HCT116 (cell line): ENCODE results near the gene CBX8. TPM values are rescaled to one million over a fixed set of nuclear protein-coding genes. Genes with fewer than 3 reads are reported as not detected.

ENCODE experiments used
- ATAC-seq: fragments of 200-7000 bp; cut with Tn5 transposase; 2 replicates; pipeline ENCODE4 v1.9.1; 2020; ENCODE audit warnings: mild to moderate bottlenecking, moderate library complexity
- BruUV-seq: library from RNA; stranded (reverse); fragments of 400-500 nt; replicated peaks from 2 replicates; lab custom pipeline; 2021; lab: Mats Ljungman, UMichigan
- CTCF ChIA-PET: fragments of 300-600 bp; sonication (Branson Sonifier 250); formaldehyde crosslinking; loops from one replicate; lab custom pipeline; 2021; ENCODE audit warnings: antibody characterized with exemption; lab: Charles Lee
- POLR2A ChIA-PET: fragments of 300-600, 350-600 bp; sonication (Branson Sonifier 250); formaldehyde crosslinking; loops from one replicate; lab custom pipeline; 2021; ENCODE audit warnings: antibody characterized with exemption; lab: Charles Lee
- RAD21 ChIA-PET, 2 experiments: fragments of 300-600 bp; sonication (Branson Sonifier 250); formaldehyde crosslinking; loops; one replicate each; lab custom pipeline; 2023; ENCODE audit warnings: low total read pairs in 2 of 2; ENCODE audit not compliant: uncharacterized antibody in 2 of 2, unreplicated experiment in 2 of 2, low non-redundant PET in 1 of 2; lab: Charles Lee
- DNase-seq: peaks from one replicate; pipeline ENCODE4 v3.0.0-alpha.2; 2010; ENCODE audit warnings: low read depth, low spot score
- H2AFZ ChIP-seq: fragments of 200-600 bp; shearing (Covaris generic), sonication (generic); 2 replicates; pipeline ENCODE4 v1.6.1; 2017; ENCODE audit warnings: low read depth, mixed run types, mixed read lengths, antibody characterized with exemption, low read length; ENCODE audit not compliant: poor library complexity, severe bottlenecking
- H3K27ac ChIP-seq: 2 replicates; pipeline ENCODE4 v1.5.1; 2012; ENCODE audit warnings: low read depth, low read length
- H3K27me3 ChIP-seq: fragments of 200-600 bp; sonication (generic); 2 replicates; pipeline ENCODE4 v1.6.1; 2016; ENCODE audit warnings: mixed run types, low read length, mixed read lengths; ENCODE audit not compliant: insufficient read depth
- H3K36me3 ChIP-seq, 2 experiments: fragments of 200-500 bp in 1 of 2; fragments of 200-600 bp in 1 of 2; sonication (Bioruptor generic) in 1 of 2; sonication (generic) in 1 of 2; 2 replicates each; pipeline versions ENCODE4 v1.5.1 to v1.6.1; 2014 to 2016; ENCODE audit warnings: low read length in 2 of 2, inconsistent platforms in 1 of 2, mixed read lengths in 1 of 2, mixed run types in 1 of 2; ENCODE audit not compliant: insufficient read depth in 2 of 2, control insufficient read depth in 1 of 2
- H3K4me1 ChIP-seq, 2 experiments: fragments of 200-600 bp in 1 of 2; sonication (generic) in 1 of 2; 2 replicates each; pipeline versions ENCODE4 v1.5.1 to v1.6.1; 2012 to 2017; ENCODE audit warnings: low read length in 2 of 2, inconsistent platforms in 1 of 2, mild to moderate bottlenecking in 1 of 2, mixed read lengths in 1 of 2, mixed run types in 1 of 2, moderate library complexity in 1 of 2; ENCODE audit not compliant: insufficient read depth in 2 of 2, control insufficient read depth in 1 of 2
- H3K4me2 ChIP-seq: fragments of 200-600 bp; sonication (generic); 2 replicates; pipeline ENCODE4 v1.6.1; 2017; ENCODE audit warnings: mixed run types, low read length, mixed read lengths
- H3K4me3 ChIP-seq, 2 experiments: fragments of 200-600 bp in 1 of 2; sonication (generic) in 1 of 2; replicated peaks in 1 of 2; 2 replicates each; pipeline ENCODE4 v1.5.1; 2011 to 2016; ENCODE audit warnings: low read length in 2 of 2, control low read depth in 1 of 2, low read depth in 1 of 2, mild to moderate bottlenecking in 1 of 2, mixed read lengths in 1 of 2, mixed run types in 1 of 2
- H3K79me2 ChIP-seq: fragments of 200-600 bp; sonication (generic); 2 replicates; pipeline ENCODE4 v1.6.1; 2017; ENCODE audit warnings: mild to moderate bottlenecking, mixed run types, low read length, moderate library complexity, mixed read lengths; ENCODE audit not compliant: insufficient read depth
- H3K9ac ChIP-seq: fragments of 200-600 bp; sonication (generic); 2 replicates; pipeline ENCODE4 v1.6.1; 2016; ENCODE audit warnings: low read length, mixed read lengths
- H3K9me2 ChIP-seq: fragments of 200-600 bp; sonication (generic), shearing (Covaris generic); 2 replicates; pipeline ENCODE4 v1.6.1; 2017; ENCODE audit warnings: mixed run types, mild to moderate bottlenecking, moderate library complexity; ENCODE audit not compliant: insufficient read depth
- H3K9me3 ChIP-seq, 2 experiments: fragments of 200-500 bp in 1 of 2; fragments of 200-600 bp in 1 of 2; sonication (Bioruptor generic) in 1 of 2; sonication (generic) in 1 of 2; 2 replicates each; pipeline ENCODE4 v1.6.1; 2014 to 2017; ENCODE audit warnings: low read length in 2 of 2, mixed read lengths in 2 of 2, inconsistent platforms in 1 of 2, low read depth in 1 of 2, mild to moderate bottlenecking in 1 of 2, mixed run types in 1 of 2, moderate library complexity in 1 of 2; ENCODE audit not compliant: control insufficient read depth in 1 of 2, insufficient read depth in 1 of 2
- H4K20me1 ChIP-seq: fragments of 200-600 bp; sonication (generic), shearing (Covaris generic); 2 replicates; pipeline ENCODE4 v1.6.1; 2017; ENCODE audit warnings: mixed run types, mild to moderate bottlenecking, moderate library complexity; ENCODE audit not compliant: insufficient read depth
- CEBPB ChIP-seq: IDR thresholded peaks from 2 replicates; pipeline ENCODE4 v1.6.1; 2012; ENCODE audit warnings: low read depth
- EGR1 ChIP-seq: IDR thresholded peaks from 2 replicates; pipeline ENCODE4 v1.6.1; 2012; ENCODE audit warnings: low read depth
- EZH2 ChIP-seq: fragments of 200-600 bp; sonication (generic); IDR thresholded peaks from 2 replicates; pipeline ENCODE4 v1.6.1; 2017; ENCODE audit warnings: antibody characterized with exemption, mixed run types
- SIN3A ChIP-seq: IDR thresholded peaks from 2 replicates; pipeline ENCODE4 v1.6.1; 2012; ENCODE audit warnings: low read depth
- SRF ChIP-seq: IDR thresholded peaks from 2 replicates; pipeline ENCODE4 v1.6.1; 2012; ENCODE audit warnings: low read depth
- TCF7L2 ChIP-seq: IDR thresholded peaks from 2 replicates; pipeline ENCODE4 v1.7.0; 2011; ENCODE audit warnings: borderline replicate concordance, inconsistent platforms; ENCODE audit not compliant: insufficient read depth, insufficient read length; ENCODE audit errors: extremely low read depth
- YY1 ChIP-seq: IDR thresholded peaks from 2 replicates; pipeline ENCODE4 v1.6.1; 2011; ENCODE audit warnings: low read length, low read depth, moderate library complexity, mild to moderate bottlenecking; ENCODE audit not compliant: insufficient replicate concordance; ENCODE audit errors: extremely low read depth
- intact Hi-C: fragments of 100-400 bp; cut with micrococcal nuclease; formaldehyde crosslinking; loops from 2 replicates; pipeline ENCODE4 v1.10.0; 2022
- total RNA-seq: library from RNA; stranded (reverse); gene quantifications from one replicate; pipeline ENCODE4 v1.2.1, GENCODE V29; 2021; ENCODE audit not compliant: unreplicated experiment
- TF ChIP-seq, protein P1 (sequence below), 3 experiments: fragments of 200-600 bp in 1 of 3; sonication (generic) in 1 of 3; IDR thresholded peaks in 2 of 3; conservative IDR thresholded peaks in 1 of 3; 2 replicates each; pipeline ENCODE4 v1.5.1; 2012 to 2017; ENCODE audit warnings: low read depth in 2 of 3, low read length in 2 of 3, antibody characterized with exemption in 1 of 3, borderline replicate concordance in 1 of 3, control low read depth in 1 of 3, mild to moderate bottlenecking in 1 of 3, mixed read lengths in 1 of 3, mixed run types in 1 of 3, moderate library complexity in 1 of 3; ENCODE audit not compliant: insufficient read depth in 1 of 3
- TF ChIP-seq, protein P2 (sequence below): IDR thresholded peaks from 2 replicates; pipeline ENCODE4 v1.6.1; 2011; ENCODE audit warnings: mild to moderate bottlenecking, low read length, moderate library complexity; ENCODE audit not compliant: insufficient replicate concordance; ENCODE audit errors: extremely low read depth
- TF ChIP-seq, protein P3 (sequence below): IDR thresholded peaks from 2 replicates; pipeline ENCODE4 v1.6.1; 2012; ENCODE audit warnings: low read depth

CBX8 gene
- total RNA-seq, 1 experiment from 2014 or later = 29.0 TPM

DNA sequence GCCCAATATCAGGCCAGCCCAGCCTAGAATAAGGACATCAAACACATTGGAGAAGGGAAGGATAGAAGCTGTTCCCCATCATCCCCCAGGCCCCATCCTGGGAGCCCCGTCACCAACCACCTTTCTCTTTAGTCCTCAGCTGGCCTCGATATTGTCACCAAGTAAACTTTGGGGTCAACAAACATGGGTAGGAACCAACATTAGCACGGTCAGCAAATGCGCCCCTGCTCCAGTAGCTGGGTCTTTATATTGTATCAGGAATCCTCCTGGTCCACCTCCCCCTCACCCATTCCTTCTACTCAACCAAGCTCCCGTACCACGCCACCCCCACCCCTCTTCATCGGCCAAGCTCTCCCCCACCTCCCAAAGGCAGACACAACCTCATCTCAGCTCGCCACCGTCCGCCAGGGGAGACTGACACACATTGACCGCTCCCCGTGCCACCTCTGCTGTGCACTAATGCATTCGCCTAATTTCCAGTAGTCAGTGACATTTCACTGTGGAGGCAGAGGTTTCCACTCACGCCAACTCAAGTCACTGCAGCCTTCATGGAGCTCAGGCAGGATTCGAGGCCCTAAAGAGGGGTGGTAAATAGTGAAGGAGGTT, 39.6 kb downstream of the CBX8 start:
- no peaks in the 10 kb centered on the region for H4K20me1 ChIP-seq
- RAD21 ChIA-PET = no interaction called here
- no peaks in the 10 kb centered on the region for H3K4me1 ChIP-seq
- TF ChIP-seq SIN3A (no peak), CEBPB (no peak), EZH2 (no peak), EGR1 (no peak), YY1 (no peak), SRF (no peak), TCF7L2 (no peak)
- TF ChIP-seq, protein P1, sequence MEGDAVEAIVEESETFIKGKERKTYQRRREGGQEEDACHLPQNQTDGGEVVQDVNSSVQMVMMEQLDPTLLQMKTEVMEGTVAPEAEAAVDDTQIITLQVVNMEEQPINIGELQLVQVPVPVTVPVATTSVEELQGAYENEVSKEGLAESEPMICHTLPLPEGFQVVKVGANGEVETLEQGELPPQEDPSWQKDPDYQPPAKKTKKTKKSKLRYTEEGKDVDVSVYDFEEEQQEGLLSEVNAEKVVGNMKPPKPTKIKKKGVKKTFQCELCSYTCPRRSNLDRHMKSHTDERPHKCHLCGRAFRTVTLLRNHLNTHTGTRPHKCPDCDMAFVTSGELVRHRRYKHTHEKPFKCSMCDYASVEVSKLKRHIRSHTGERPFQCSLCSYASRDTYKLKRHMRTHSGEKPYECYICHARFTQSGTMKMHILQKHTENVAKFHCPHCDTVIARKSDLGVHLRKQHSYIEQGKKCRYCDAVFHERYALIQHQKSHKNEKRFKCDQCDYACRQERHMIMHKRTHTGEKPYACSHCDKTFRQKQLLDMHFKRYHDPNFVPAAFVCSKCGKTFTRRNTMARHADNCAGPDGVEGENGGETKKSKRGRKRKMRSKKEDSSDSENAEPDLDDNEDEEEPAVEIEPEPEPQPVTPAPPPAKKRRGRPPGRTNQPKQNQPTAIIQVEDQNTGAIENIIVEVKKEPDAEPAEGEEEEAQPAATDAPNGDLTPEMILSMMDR (IDR thresholded peaks at IDR 0.05 in 2 of 3, conservative IDR thresholded peaks at IDR 0.05 in 1 of 3; ENCODE audit: borderline replicate concordance in 1 of 3, insufficient read depth in 1 of 3, low read depth in 2 of 3, low read length in 2 of 3) = no peak
- TF ChIP-seq, protein P2, sequence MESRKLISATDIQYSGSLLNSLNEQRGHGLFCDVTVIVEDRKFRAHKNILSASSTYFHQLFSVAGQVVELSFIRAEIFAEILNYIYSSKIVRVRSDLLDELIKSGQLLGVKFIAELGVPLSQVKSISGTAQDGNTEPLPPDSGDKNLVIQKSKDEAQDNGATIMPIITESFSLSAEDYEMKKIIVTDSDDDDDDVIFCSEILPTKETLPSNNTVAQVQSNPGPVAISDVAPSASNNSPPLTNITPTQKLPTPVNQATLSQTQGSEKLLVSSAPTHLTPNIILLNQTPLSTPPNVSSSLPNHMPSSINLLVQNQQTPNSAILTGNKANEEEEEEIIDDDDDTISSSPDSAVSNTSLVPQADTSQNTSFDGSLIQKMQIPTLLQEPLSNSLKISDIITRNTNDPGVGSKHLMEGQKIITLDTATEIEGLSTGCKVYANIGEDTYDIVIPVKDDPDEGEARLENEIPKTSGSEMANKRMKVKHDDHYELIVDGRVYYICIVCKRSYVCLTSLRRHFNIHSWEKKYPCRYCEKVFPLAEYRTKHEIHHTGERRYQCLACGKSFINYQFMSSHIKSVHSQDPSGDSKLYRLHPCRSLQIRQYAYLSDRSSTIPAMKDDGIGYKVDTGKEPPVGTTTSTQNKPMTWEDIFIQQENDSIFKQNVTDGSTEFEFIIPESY = no peak
- TF ChIP-seq, protein P3, sequence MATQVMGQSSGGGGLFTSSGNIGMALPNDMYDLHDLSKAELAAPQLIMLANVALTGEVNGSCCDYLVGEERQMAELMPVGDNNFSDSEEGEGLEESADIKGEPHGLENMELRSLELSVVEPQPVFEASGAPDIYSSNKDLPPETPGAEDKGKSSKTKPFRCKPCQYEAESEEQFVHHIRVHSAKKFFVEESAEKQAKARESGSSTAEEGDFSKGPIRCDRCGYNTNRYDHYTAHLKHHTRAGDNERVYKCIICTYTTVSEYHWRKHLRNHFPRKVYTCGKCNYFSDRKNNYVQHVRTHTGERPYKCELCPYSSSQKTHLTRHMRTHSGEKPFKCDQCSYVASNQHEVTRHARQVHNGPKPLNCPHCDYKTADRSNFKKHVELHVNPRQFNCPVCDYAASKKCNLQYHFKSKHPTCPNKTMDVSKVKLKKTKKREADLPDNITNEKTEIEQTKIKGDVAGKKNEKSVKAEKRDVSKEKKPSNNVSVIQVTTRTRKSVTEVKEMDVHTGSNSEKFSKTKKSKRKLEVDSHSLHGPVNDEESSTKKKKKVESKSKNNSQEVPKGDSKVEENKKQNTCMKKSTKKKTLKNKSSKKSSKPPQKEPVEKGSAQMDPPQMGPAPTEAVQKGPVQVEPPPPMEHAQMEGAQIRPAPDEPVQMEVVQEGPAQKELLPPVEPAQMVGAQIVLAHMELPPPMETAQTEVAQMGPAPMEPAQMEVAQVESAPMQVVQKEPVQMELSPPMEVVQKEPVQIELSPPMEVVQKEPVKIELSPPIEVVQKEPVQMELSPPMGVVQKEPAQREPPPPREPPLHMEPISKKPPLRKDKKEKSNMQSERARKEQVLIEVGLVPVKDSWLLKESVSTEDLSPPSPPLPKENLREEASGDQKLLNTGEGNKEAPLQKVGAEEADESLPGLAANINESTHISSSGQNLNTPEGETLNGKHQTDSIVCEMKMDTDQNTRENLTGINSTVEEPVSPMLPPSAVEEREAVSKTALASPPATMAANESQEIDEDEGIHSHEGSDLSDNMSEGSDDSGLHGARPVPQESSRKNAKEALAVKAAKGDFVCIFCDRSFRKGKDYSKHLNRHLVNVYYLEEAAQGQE = no peak
- TF ChIP-seq, all 23 proteins: peak for 0
- no TSS peak for BruUV-seq
- no peak overlapping the region for H3K4me2 ChIP-seq
- CTCF ChIA-PET = no interaction called here
- H3K9me3 ChIP-seq = no peaks in the 10 kb centered on the region
- H3K9me2 ChIP-seq = no peaks in the 10 kb centered on the region
- H3K79me2 ChIP-seq = no peaks in the 10 kb centered on the region
- POLR2A ChIA-PET = interaction anchor here (0.7 kb wide), 1 partner anchor 269 kb away, joined by 3 read pairs; no protein-coding TSS in a partner anchor
- H3K9ac ChIP-seq = no peak overlapping the region
- no peaks in the 10 kb centered on the region for H3K27me3 ChIP-seq
- ATAC-seq (no peak), DNase-seq (no peak)
- intact Hi-C loops = no loop called here
- H2AFZ ChIP-seq = no peak overlapping the region
- H3K27ac ChIP-seq = no peak overlapping the region
- H3K36me3 ChIP-seq = no peaks in the 10 kb centered on the region
- no peak overlapping the region for H3K4me3 ChIP-seq
